ENCODE data around the gene ADGRE1.

The ADGRE1 gene

DNA sequence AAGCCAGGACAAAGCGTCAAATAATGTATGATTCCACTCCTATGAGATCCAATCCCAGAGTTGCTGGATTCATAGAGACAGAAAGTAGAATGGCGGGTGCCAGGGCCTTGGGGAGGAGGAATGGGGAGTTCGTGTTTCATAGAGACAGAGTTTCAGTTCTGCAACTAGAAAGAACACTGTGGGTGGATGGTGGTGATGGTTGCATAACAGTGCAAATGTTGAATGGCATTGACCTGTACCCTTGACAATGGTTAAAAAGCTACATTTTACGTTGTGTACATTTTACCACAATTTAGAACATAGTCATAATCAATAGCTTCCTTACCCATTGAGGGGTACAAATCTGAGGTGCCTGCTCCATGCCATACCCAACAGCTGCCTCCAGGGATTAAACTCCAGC, 100.5 kb downstream of the ADGRE1 start:
- TF ChIP-seq ZFX (IDR thresholded peaks at IDR 0.05; ENCODE audit: borderline replicate concordance), result no peak
- TF ChIP-seq, protein P1, sequence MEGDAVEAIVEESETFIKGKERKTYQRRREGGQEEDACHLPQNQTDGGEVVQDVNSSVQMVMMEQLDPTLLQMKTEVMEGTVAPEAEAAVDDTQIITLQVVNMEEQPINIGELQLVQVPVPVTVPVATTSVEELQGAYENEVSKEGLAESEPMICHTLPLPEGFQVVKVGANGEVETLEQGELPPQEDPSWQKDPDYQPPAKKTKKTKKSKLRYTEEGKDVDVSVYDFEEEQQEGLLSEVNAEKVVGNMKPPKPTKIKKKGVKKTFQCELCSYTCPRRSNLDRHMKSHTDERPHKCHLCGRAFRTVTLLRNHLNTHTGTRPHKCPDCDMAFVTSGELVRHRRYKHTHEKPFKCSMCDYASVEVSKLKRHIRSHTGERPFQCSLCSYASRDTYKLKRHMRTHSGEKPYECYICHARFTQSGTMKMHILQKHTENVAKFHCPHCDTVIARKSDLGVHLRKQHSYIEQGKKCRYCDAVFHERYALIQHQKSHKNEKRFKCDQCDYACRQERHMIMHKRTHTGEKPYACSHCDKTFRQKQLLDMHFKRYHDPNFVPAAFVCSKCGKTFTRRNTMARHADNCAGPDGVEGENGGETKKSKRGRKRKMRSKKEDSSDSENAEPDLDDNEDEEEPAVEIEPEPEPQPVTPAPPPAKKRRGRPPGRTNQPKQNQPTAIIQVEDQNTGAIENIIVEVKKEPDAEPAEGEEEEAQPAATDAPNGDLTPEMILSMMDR (IDR thresholded peaks at IDR 0.05), result no peak
- no peak overlapping the region for H3K27ac ChIP-seq

GRCh38 chr19:6988257-6988656, 100.9 kb downstream of the ADGRE1 start:
- no peak overlapping the region for H3K27ac ChIP-seq
- TF ChIP-seq ZFX (IDR thresholded peaks at IDR 0.05; ENCODE audit: borderline replicate concordance), result no peak
- TF ChIP-seq, protein P1 (IDR thresholded peaks at IDR 0.05), result no peak
